Activated naive CD4-positive, alpha-beta T cell treated with anti-CD3 and anti-CD28 coated beads, Interleukin-2, amount 50 U/mL, for 24 hours (primary cell): ENCODE measurements around the gene THADA.
A peak's percentile ranks its signal among the peaks of the same experiment; 100 is the strongest.

ENCODE experiments used
- H3K27ac Mint-ChIP-seq: one replicate; pipeline ENCODE4 v1.8.0; 2021; ENCODE audit warnings: mild to moderate bottlenecking, mixed read lengths
- H3K27me3 Mint-ChIP-seq: one replicate; pipeline ENCODE4 v1.8.0; 2021; ENCODE audit warnings: mixed read lengths
- H3K36me3 Mint-ChIP-seq: one replicate; pipeline ENCODE4 v1.8.0; 2021; ENCODE audit warnings: mixed read lengths
- H3K4me1 Mint-ChIP-seq: one replicate; pipeline ENCODE4 v1.8.0; 2021; ENCODE audit warnings: mixed read lengths
- H3K4me3 Mint-ChIP-seq: one replicate; pipeline ENCODE4 v1.8.0; 2021; ENCODE audit warnings: mild to moderate bottlenecking, mixed read lengths
- H3K9me3 Mint-ChIP-seq: one replicate; pipeline ENCODE4 v1.8.0; 2021; ENCODE audit warnings: mixed read lengths

Gene THADA

DNA sequence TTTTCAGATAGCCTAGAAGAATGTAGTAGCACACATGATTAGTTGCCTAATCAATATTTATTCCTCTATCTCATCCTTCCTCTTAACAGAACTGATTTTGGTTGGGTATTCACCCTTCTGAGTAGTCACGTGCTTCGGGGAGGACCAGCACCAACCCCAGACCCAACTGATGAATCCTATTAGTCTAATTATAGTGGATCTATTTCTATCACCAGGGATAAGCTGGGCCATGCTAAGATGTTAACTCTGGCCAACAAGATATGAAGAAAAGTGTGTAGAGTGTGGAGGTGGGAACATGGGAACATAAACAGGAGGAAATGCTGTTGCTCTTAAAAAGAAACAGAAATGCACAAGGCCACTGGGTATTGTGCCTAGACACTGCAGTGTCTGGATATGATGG is 119.9 kb downstream of the THADA start:
- Mint-ChIP-seq H3K4me3 (no peak overlapping the region), H3K27ac (no peak overlapping the region), H3K27me3 (no peaks in the 10 kb centered on the region), H3K9me3 (no peaks in the 10 kb centered on the region), H3K4me1 (no peaks in the 10 kb centered on the region), H3K36me3 (peaks cover 21% of the 10 kb centered on the region)

DNA sequence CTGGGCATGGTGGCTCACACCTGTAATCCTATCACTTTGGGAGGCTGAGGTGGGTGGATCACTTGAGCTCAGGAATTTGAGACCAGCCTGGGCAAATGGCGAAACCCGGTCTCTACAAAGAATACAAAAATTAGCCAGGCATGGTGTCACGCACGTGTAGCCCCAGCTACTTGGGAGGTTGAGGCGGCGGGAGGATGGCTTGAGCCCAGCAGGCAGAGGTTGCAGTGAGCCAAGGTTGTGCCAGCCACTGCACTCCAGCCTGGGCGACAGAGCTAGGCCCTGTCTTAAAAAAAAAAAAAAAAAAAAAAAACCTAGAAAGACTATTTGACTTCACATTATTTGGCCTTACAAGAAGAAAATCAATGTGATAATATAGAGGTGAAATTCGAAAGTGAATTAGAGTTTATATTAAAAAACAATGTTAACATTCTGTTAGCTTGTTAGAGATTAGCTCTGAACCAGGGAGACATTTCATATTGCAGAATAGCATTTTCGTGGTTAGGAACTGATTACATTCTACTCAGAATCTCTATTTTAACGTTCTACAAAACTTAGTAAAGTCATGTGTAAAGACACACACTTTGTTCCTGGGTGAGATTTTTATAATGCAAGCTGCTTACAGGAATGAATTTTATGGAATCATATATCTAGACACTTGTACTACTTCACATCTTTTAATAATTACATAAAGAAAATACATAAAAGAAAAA is 120.5 kb downstream of the THADA start:
- Mint-ChIP-seq H3K4me3 (no peak overlapping the region), H3K27me3 (no peaks in the 10 kb centered on the region), H3K27ac (no peak overlapping the region), H3K36me3 (peaks cover 24% of the 10 kb centered on the region), H3K9me3 (no peaks in the 10 kb centered on the region), H3K4me1 (no peaks in the 10 kb centered on the region)

DNA sequence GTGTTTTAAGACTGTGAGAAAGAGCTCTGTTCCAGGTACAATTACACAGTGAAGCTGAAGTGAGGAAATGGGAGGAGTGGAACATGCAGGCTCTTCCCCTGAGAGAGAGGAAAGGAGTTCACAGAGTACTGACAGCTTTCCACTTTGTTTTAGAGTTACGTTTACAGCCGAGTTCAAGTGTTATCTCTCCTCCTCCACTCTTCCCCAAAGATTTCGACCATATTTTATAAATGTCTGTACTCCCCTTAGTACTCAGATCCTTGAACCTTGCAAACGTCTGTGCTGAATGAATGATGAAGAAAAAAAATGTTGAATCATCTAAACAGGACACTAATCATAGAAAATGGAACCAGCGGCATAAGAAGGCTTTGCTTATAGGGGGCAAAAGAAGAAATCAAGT is 121.6 kb downstream of the THADA start:
- Mint-ChIP-seq H3K4me3 (no peak overlapping the region), H3K4me1 (no peaks in the 10 kb centered on the region), H3K9me3 (no peaks in the 10 kb centered on the region), H3K27me3 (no peaks in the 10 kb centered on the region), H3K36me3 (peaks cover 20% of the 10 kb centered on the region), H3K27ac (no peak overlapping the region)

DNA sequence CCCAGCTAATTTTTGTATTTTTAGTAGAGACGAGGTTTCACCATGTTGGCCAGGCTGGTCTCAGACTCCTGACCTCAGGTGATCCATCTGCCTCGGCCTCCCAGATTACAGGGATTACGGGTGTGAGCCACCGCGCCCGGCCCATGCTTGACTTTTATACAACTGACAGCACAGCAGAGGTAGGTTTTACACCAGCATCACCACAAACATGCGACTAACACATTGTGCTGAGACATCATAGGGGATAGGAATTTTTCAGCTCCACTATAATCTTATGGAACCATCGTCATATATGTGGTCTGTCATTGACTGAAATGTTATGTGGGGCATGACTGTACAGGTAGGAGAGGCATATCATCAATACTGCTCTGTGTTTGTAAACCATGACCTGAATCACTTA is 122.1 kb downstream of the THADA start:
- Mint-ChIP-seq H3K36me3 (peaks cover 23% of the 10 kb centered on the region), H3K27me3 (no peaks in the 10 kb centered on the region), H3K27ac (no peak overlapping the region), H3K9me3 (no peaks in the 10 kb centered on the region), H3K4me1 (no peaks in the 10 kb centered on the region), H3K4me3 (no peak overlapping the region)

DNA sequence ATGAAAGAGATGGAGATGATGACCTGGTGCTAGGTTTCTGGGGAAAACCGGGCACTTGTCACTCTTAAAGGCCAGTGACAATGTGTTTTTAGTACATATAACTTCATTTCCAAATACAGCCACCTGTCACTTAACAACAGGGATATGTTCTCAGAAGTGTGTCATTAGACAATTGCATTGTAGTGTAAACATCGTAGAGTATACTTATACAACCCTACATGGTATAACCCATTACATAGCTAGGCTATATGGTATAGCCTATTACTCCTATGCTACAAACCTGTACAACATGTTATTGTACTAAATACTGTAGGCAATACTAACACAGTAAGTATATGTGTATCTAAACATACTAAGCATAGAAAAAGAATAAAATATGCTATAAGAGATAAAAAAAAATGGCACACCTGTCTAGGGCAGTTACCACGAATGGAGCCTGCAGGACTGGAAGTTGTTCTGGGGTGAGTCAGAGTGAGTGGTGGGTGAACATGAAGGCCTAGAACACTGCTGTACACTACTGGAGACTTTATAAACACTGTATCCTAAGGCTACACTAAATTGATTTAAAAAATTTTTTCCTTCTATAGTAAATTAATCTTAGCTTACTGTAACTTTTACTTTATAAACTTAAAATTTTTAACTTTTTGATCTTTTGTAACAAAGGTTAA is 123.2 kb downstream of the THADA start:
- no peaks in the 10 kb centered on the region for H3K4me1 Mint-ChIP-seq
- H3K27ac Mint-ChIP-seq: no peak overlapping the region
- no peak overlapping the region for H3K4me3 Mint-ChIP-seq
- no peaks in the 10 kb centered on the region for H3K9me3 Mint-ChIP-seq
- H3K27me3 Mint-ChIP-seq: no peaks in the 10 kb centered on the region
- H3K36me3 Mint-ChIP-seq: peaks cover 26% of the 10 kb centered on the region

DNA sequence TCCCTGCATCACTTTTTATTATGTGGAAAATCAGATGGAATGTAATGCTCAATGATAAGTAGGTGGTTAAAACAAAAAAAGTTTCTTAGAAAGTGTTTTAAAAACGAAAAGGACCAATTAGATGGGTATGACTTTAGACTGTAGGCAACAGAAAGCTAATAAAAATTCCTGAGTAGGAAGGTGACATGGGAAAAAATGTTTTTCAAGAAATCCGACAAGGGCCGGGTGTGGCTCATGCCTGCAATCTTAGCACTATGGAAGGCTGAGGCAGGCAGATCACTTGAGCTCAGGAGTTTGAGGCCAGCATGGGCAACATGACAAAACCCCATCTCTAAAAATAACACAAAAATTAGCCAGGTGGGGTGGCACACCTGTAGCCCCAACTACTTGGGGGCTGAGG is 126.1 kb downstream of the THADA start:
- no peak overlapping the region for H3K27ac Mint-ChIP-seq
- H3K27me3 Mint-ChIP-seq: no peaks in the 10 kb centered on the region
- no peak overlapping the region for H3K4me3 Mint-ChIP-seq
- peaks cover 33% of the 10 kb centered on the region for H3K36me3 Mint-ChIP-seq
- no peaks in the 10 kb centered on the region for H3K9me3 Mint-ChIP-seq
- peaks cover 5% of the 10 kb centered on the region for H3K4me1 Mint-ChIP-seq

DNA sequence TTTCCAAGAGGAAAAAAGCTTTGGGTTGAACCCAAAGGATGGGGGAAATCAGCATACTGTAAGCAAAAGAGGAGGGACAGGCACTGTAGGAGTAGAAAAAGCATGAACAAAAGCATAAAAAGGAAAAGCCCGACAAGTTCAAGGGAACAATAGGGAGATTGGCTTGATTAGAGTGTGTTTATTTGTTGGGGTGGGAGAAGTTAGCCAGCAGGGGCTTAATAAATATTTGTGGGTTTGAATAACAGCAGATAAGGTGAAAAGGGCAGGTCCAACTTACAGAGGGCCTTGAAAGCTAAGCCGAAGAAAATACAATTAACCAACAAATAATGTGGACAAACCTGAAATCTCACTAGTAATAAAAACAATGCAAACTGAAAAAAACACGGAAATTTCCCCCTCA is 126.7 kb downstream of the THADA start:
- Mint-ChIP-seq H3K36me3 (peaks cover 31% of the 10 kb centered on the region), H3K4me3 (no peak overlapping the region), H3K9me3 (no peaks in the 10 kb centered on the region), H3K4me1 (peaks cover 5% of the 10 kb centered on the region), H3K27ac (no peak overlapping the region), H3K27me3 (no peaks in the 10 kb centered on the region)

DNA sequence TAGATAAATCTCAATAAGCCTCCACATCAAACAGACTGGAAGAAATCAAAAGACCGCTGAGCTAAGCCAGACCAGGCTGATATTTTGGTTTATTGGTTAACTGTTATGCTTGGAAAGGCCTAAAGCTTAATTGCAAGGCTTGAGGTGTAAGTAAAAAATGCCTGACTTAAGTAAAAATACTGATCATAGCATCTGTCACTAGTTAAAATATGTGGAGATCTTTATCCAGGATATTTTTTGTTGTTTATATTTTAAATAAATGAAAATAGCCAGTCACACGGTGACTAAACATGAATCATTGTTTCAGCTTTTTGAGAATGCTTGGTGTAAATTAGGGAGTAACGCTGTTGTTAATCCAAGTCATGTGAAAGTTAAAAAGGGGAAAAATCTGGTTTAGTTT is 127.9 kb downstream of the THADA start:
- no peaks in the 10 kb centered on the region for H3K9me3 Mint-ChIP-seq
- no peaks in the 10 kb centered on the region for H3K27me3 Mint-ChIP-seq
- no peak overlapping the region for H3K4me3 Mint-ChIP-seq
- no peak overlapping the region for H3K27ac Mint-ChIP-seq
- H3K36me3 Mint-ChIP-seq: peaks cover 25% of the 10 kb centered on the region
- H3K4me1 Mint-ChIP-seq: peaks cover 5% of the 10 kb centered on the region

DNA sequence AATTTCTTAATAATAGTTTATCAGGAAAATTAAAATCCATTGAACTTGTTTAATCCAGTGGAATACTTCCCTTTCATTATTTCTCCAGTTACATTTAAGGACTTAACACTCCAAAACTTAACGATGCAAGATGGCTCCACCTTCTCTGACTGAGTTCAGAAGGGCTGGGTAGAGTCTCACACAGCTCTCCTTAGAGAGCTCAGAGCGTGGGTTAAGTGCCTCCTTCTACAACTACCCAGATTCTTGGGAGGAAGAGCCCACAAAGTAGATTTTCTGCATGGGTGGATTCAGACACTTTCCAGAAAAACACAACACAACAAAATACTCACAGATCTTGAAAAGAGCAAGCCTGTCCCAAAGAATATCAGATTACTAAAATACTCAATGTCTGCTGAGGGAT is 130.6 kb downstream of the THADA start:
- Mint-ChIP-seq H3K4me1 (peaks cover 12% of the 10 kb centered on the region), H3K27ac (no peak overlapping the region), H3K36me3 (peaks cover 29% of the 10 kb centered on the region), H3K4me3 (no peak overlapping the region), H3K27me3 (no peaks in the 10 kb centered on the region), H3K9me3 (no peaks in the 10 kb centered on the region)

DNA sequence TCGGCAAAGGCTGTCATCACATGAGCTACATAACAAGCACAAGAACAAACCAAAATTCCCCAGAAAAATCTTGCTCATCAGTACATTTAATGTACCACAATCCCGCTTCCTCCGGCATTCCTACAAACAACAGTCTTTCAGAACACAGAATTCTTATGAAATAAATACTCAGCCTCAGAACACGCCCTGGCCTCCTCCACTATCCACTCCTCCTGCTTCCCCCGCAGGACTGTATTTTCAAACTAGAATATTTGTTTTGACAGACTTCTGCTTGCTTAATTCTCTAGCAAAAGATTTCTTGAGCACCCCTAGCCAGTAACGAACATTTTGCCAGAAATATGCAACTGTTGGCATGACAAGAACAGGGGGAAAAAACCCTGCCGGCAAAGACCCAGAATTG is 131.2 kb downstream of the THADA start:
- H3K9me3 Mint-ChIP-seq: no peaks in the 10 kb centered on the region
- H3K36me3 Mint-ChIP-seq: peaks cover 29% of the 10 kb centered on the region
- H3K27me3 Mint-ChIP-seq: no peaks in the 10 kb centered on the region
- H3K4me3 Mint-ChIP-seq: no peak overlapping the region
- H3K4me1 Mint-ChIP-seq: peaks cover 12% of the 10 kb centered on the region
- no peak overlapping the region for H3K27ac Mint-ChIP-seq

DNA sequence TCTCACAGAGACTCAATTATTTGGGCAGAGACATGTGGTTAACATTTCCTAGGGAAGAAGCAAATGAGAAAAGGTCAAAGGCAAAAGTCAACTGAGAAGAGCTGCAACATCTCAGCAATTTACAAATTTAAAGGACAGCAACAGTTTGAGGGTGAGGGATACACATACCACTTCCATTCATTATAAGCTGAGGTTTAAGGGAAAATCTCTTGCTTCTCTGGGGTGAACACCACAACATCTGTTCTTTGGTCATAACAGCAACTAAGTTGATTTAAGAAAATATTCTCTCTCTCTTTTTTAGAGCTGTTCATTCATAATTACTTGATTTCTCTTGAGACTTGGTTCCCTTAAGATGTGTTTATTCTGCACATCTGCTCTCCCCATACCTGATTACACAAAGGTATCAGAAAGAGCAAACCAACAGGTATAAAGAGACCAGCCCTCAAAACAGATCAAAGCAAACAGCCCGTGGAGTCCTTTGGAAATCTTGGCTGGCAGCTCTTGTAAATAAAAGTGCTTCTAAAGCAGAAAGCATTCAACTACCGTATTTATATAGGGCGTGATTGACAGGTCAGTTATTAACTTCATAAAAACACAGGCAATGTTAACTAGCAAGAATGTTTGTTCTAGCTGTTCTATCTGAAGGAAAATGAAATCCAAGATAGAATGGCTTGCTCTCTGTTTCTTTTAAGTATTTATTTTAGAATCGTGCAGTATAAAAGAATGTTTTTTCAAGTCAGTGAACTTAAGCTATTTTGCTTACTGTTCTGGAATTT is 132.8 kb downstream of the THADA start:
- Mint-ChIP-seq H3K36me3 (peaks cover 28% of the 10 kb centered on the region), H3K9me3 (no peaks in the 10 kb centered on the region), H3K4me3 (no peak overlapping the region), H3K4me1 (peaks cover 17% of the 10 kb centered on the region), H3K27me3 (no peaks in the 10 kb centered on the region), H3K27ac (no peak overlapping the region)

DNA sequence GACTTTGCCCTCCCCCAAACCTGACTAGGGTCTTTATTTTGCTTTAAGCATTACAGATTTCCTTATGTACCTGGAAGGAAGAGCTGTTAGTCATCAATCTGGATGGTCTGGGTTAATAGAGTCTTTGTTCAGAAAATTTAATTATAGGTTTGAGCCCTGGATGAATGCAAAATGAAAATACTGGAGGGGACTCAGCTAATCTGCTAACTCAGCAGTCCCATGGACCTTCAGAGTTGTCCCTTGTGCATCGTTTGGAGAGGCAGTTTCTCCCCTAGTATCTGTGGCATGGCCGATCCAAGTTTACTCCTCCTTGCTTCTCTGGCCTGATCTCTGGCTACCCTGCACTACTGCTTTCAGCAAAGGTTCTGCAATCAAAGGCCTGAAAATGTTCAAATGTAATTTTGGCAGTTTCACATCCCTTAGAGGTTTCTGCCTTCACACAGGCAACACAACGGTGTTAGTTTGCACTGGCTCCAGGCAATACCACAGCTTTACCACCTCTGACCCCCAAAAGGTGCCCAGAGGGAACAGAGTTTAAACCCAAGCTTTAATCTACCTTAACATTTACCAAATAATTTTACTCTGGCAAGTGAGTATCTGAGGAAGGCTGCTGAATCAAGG is 134.3 kb downstream of the THADA start:
- Mint-ChIP-seq H3K36me3 (peaks cover 27% of the 10 kb centered on the region), H3K4me1 (peaks cover 21% of the 10 kb centered on the region), H3K27me3 (no peaks in the 10 kb centered on the region), H3K9me3 (no peaks in the 10 kb centered on the region), H3K27ac (no peak overlapping the region), H3K4me3 (no peak overlapping the region)

DNA sequence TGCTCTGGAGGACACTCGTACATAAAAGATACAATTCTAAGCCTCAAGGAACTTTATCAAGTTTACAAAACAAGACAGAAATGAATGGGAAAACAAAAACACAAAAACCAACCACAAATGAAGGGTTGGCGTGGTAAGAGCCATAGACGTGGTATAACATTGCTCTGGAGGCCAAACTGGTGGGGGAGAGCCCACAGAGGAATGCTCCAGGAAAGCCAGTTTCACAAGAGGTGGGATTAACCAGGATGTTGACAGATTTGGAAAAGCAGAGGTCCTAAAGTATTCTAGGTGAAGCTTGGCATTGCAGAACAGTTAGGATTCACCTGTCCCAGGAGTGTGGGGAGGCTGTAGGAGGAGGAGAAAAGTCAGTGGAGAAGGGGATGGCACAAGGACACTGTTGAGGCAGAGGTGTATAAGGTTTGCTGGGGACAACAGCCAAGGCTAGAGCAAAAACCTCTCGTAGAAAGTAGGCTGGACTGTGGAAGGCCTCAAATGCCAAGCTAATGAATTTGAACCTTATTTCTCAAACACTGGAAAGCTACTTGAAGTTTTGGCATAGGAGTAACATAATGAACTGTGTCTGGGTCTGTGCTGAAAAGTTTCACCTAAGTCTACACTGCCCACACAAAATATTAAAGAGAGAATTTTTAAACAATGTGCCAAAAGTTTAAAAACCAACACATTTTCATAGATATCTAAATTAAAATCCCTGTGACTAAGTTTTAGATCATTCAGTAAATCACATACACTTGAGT is 135.1 kb downstream of the THADA start:
- Mint-ChIP-seq H3K4me3 (no peak overlapping the region), H3K4me1 (peaks cover 16% of the 10 kb centered on the region), H3K27me3 (no peaks in the 10 kb centered on the region), H3K27ac (no peak overlapping the region), H3K36me3 (peaks cover 22% of the 10 kb centered on the region), H3K9me3 (no peaks in the 10 kb centered on the region)

DNA sequence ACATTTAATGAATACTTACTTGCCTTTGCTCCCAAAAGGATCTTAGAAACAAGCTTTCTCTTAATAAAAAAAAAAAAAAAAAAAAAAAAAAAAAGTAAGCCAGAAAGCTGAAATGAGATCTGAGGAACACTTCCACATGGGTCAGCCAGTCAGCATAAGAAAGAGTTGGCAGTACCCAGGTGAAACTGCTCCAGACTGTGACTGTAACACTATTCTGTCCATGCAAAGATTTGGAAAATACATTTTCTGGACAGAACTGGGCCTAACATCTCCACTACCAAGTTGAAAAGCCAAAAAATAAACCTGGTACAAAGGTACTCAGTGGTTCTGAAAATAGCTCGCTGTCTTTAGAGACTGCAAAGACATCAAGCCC is 135.7 kb downstream of the THADA start:
- Mint-ChIP-seq H3K27ac (no peak overlapping the region), H3K36me3 (peaks cover 16% of the 10 kb centered on the region), H3K9me3 (no peaks in the 10 kb centered on the region), H3K27me3 (no peaks in the 10 kb centered on the region), H3K4me3 (no peak overlapping the region), H3K4me1 (peaks cover 16% of the 10 kb centered on the region)

DNA sequence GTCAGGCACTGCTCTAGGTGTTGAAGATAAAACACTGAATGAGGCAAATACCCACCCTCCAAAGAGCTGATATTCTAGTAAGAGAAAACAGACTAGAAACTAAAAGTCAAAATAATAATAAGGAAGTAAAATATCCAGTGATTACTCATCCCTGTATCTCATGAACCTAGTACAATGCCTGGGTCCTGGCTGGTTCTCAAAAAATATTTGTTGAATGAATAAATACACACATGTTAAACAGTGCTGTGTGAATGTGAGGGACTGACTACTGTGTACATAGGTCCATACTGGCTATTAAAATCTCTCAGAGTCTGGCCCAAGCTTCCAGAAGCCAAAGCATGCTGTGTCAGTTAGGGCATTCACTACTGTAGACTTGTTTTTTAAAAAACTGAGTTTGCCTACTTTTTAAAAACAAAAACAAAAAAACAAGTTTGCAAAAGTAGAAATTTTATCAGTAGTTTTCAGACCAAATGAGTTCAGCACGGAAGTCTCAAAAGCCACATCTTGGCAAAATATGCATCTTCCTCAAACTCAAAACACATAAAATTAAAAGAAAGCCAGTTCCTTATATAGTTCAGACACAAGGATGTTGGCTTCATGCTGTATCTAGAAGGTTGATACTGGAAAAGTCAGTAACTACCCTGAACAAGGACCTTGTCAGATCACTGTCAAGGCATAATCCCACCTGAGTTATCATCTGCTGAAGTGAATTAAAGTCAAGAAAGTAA is 136.2 kb downstream of the THADA start:
- peak overlapping the region; percentile 14 for H3K27ac Mint-ChIP-seq
- H3K36me3 Mint-ChIP-seq: peaks cover 18% of the 10 kb centered on the region
- peaks cover 16% of the 10 kb centered on the region for H3K4me1 Mint-ChIP-seq
- no peaks in the 10 kb centered on the region for H3K9me3 Mint-ChIP-seq
- H3K4me3 Mint-ChIP-seq: no peak overlapping the region
- H3K27me3 Mint-ChIP-seq: no peaks in the 10 kb centered on the region
